ENCODE measurements around the gene EYS. TPM values are rescaled to one million over a fixed set of nuclear protein-coding genes. Genes with fewer than 3 reads are reported as not detected.

The EYS gene
- total RNA-seq, 2 experiments from 2014 or later: not detected

DNA sequence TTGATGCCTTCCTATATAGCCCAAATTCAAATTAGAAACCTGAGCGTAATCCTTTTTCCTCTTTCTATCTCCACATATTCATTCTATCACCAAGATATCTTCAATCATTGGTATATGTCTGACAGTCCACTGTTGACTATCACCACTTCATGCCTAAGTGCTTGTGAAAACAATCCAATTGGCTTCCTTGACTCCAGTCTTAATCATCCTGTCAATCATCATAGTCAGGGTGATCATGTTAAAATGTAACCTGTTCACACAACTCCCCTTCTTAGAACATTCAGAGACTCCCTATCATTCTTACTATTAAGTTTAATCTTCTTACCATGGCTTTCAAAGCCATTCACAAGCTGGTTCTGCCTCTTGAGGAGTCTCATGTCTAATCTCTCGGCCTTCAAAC is 1454.8 kb downstream of the EYS start:
- TF ChIP-seq, protein P1, sequence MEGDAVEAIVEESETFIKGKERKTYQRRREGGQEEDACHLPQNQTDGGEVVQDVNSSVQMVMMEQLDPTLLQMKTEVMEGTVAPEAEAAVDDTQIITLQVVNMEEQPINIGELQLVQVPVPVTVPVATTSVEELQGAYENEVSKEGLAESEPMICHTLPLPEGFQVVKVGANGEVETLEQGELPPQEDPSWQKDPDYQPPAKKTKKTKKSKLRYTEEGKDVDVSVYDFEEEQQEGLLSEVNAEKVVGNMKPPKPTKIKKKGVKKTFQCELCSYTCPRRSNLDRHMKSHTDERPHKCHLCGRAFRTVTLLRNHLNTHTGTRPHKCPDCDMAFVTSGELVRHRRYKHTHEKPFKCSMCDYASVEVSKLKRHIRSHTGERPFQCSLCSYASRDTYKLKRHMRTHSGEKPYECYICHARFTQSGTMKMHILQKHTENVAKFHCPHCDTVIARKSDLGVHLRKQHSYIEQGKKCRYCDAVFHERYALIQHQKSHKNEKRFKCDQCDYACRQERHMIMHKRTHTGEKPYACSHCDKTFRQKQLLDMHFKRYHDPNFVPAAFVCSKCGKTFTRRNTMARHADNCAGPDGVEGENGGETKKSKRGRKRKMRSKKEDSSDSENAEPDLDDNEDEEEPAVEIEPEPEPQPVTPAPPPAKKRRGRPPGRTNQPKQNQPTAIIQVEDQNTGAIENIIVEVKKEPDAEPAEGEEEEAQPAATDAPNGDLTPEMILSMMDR (IDR thresholded peaks at IDR 0.05): no peak
- ChIA-PET POLR2A (no interaction called here), CTCF (no interaction called here)
- intact Hi-C loops (cut with DNase I, micrococcal nuclease): no loop called here
- ATAC-seq (ENCODE audit: poor library complexity) (no peak), DNase-seq (no peak)
- no peaks in the 10 kb centered on the region for H3K9me3 ChIP-seq (ENCODE audit: control insufficient read depth in 1 of 2, insufficient read depth in 1 of 2, low read length in 2 of 2)
- Mint-ChIP-seq H3K4me1 (ENCODE audit: low read depth) (no peaks in the 10 kb centered on the region), H3K36me3 (ENCODE audit: low read depth) (no peaks in the 10 kb centered on the region), H3K27me3 (no peaks in the 10 kb centered on the region), H3K27ac (no peak overlapping the region), H3K4me3 (no peak overlapping the region), H3K9me3 (peaks cover 4% of the 10 kb centered on the region)
- no peaks in the 10 kb centered on the region for H3K36me3 ChIP-seq (ENCODE audit: insufficient read depth, low read length)
- no peak overlapping the region for H3K27ac ChIP-seq (ENCODE audit: low read depth in 1 of 2, low read length in 2 of 2)
- H3K4me3 ChIP-seq (ENCODE audit: low read length): no peak overlapping the region
- no peaks in the 10 kb centered on the region for H3K27me3 ChIP-seq (ENCODE audit: control insufficient read depth in 1 of 2, insufficient read depth in 2 of 2, low read length in 2 of 2)
- H3K4me1 ChIP-seq (ENCODE audit: insufficient read depth, low read length): no peaks in the 10 kb centered on the region

DNA sequence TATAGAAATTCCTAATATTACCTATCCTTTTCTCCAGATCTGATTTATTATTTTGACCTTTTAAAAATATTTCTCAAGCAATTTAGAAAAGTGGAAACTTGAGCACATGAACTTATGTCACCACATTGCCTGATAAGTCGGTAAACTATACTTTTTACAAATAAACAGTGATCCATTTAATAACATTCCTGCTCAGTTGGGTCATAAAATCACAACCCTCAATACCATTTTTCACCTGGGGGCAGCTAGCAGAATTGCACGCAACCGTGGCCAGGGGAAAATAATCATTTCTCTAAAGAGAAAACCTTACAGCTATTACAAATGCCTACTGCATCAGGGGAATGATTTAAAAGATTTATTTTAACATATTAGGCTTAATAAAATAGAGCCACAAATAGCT is 1456.9 kb downstream of the EYS start:
- DNase-seq (no peak), ATAC-seq (ENCODE audit: poor library complexity) (no peak)
- Mint-ChIP-seq H3K4me3 (no peak overlapping the region), H3K36me3 (ENCODE audit: low read depth) (no peaks in the 10 kb centered on the region), H3K9me3 (peaks cover 4% of the 10 kb centered on the region), H3K4me1 (ENCODE audit: low read depth) (no peaks in the 10 kb centered on the region), H3K27ac (no peak overlapping the region), H3K27me3 (no peaks in the 10 kb centered on the region)
- ChIA-PET POLR2A (no interaction called here), CTCF (no interaction called here)
- no peaks in the 10 kb centered on the region for H3K9me3 ChIP-seq (ENCODE audit: control insufficient read depth in 1 of 2, insufficient read depth in 1 of 2, low read length in 2 of 2)
- no peak overlapping the region for H3K27ac ChIP-seq (ENCODE audit: low read depth in 1 of 2, low read length in 2 of 2)
- no peaks in the 10 kb centered on the region for H3K36me3 ChIP-seq (ENCODE audit: insufficient read depth, low read length)
- H3K4me1 ChIP-seq (ENCODE audit: insufficient read depth, low read length): no peaks in the 10 kb centered on the region
- H3K27me3 ChIP-seq (ENCODE audit: control insufficient read depth in 1 of 2, insufficient read depth in 2 of 2, low read length in 2 of 2): no peaks in the 10 kb centered on the region
- TF ChIP-seq, protein P1 (IDR thresholded peaks at IDR 0.05): no peak
- no peak overlapping the region for H3K4me3 ChIP-seq (ENCODE audit: low read length)
- intact Hi-C loops (cut with DNase I, micrococcal nuclease): no loop called here

DNA sequence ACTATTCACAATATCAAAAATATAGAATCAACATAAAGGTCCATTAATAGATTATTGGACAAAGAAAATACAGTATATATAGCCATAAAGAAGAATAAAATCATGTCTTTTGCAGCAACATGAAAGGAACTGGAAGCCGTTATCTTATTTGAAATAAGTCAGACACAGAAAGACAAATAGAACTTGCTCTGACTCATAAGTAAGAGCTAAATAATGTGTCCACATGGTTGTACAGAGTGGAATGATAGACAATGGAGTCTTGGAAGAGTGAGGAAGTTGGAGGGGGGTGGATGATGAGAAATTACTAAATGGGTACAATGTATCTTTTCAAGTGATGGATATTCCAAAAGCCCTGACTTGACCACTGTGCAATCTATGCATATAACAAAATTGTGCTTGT is 1457.9 kb downstream of the EYS start:
- Mint-ChIP-seq H3K36me3 (ENCODE audit: low read depth) (no peaks in the 10 kb centered on the region), H3K27me3 (no peaks in the 10 kb centered on the region), H3K4me3 (no peak overlapping the region), H3K4me1 (ENCODE audit: low read depth) (no peaks in the 10 kb centered on the region), H3K9me3 (peaks cover 4% of the 10 kb centered on the region), H3K27ac (no peak overlapping the region)
- no peaks in the 10 kb centered on the region for H3K36me3 ChIP-seq (ENCODE audit: insufficient read depth, low read length)
- no peaks in the 10 kb centered on the region for H3K9me3 ChIP-seq (ENCODE audit: control insufficient read depth in 1 of 2, insufficient read depth in 1 of 2, low read length in 2 of 2)
- ChIA-PET CTCF (no interaction called here), POLR2A (no interaction called here)
- DNase-seq (no peak), ATAC-seq (ENCODE audit: poor library complexity) (no peak)
- H3K27me3 ChIP-seq (ENCODE audit: control insufficient read depth in 1 of 2, insufficient read depth in 2 of 2, low read length in 2 of 2): no peaks in the 10 kb centered on the region
- no peaks in the 10 kb centered on the region for H3K4me1 ChIP-seq (ENCODE audit: insufficient read depth, low read length)
- H3K4me3 ChIP-seq (ENCODE audit: low read length): no peak overlapping the region
- H3K27ac ChIP-seq (ENCODE audit: low read depth in 1 of 2, low read length in 2 of 2): no peak overlapping the region
- TF ChIP-seq, protein P1 (IDR thresholded peaks at IDR 0.05): no peak
- intact Hi-C loops (cut with DNase I, micrococcal nuclease): no loop called here
